ENCODE results near the gene PMEPA1.

Gene PMEPA1

GRCh38 chr20:57736738-57737347 is 27.0 kb upstream of the PMEPA1 start:
- no peak for DNase-seq

GRCh38 chr20:57735831-57736737 is 26.3 kb upstream of the PMEPA1 start:
- DNase-seq, result no peak

- no peak for DNase-seq
Observed at GRCh38 chr20:57734754-57735153, 24.9 kb upstream of the PMEPA1 start.

- DNase-seq, result no peak
Observed at GRCh38 chr20:57732226-57732625, 22.4 kb upstream of the PMEPA1 start.

- DNase-seq, result no peak
Observed at GRCh38 chr20:57728762-57729161, 18.9 kb upstream of the PMEPA1 start.

- no peak for DNase-seq
Observed at GRCh38 chr20:57727863-57728262, 18.0 kb upstream of the PMEPA1 start.

- DNase-seq, result no peak
Observed at GRCh38 chr20:57725636-57726035, 15.8 kb upstream of the PMEPA1 start.

GRCh38 chr20:57724610-57725405 is 15.0 kb upstream of the PMEPA1 start:
- DNase-seq, result peak in 11 of 58 donors; percentile 12 to 39 (median 24)

GRCh38 chr20:57723816-57724215 is 14.0 kb upstream of the PMEPA1 start:
- no peak for DNase-seq

- DNase-seq, result no peak
Observed at GRCh38 chr20:57719951-57720350, 10.1 kb upstream of the PMEPA1 start.

- DNase-seq, result peak; percentile 82 to 99 (median 96)
Observed at GRCh38 chr20:57718490-57719009, 8.7 kb upstream of the PMEPA1 start.

- DNase-seq, result no peak
Observed at GRCh38 chr20:57717797-57718196, 8.0 kb upstream of the PMEPA1 start.

GRCh38 chr20:57716901-57717300 is 7.1 kb upstream of the PMEPA1 start:
- DNase-seq, result no peak

GRCh38 chr20:57716202-57716601 is 6.4 kb upstream of the PMEPA1 start:
- DNase-seq, result no peak

- no peak for DNase-seq
Observed at GRCh38 chr20:57715268-57715904, 5.6 kb upstream of the PMEPA1 start.

- DNase-seq, result no peak
Observed at GRCh38 chr20:57714409-57715267, 4.8 kb upstream of the PMEPA1 start.

- DNase-seq, result peak in 7 of 58 donors; percentile 11 to 48 (median 29)
Observed at GRCh38 chr20:57713951-57714350, 4.1 kb upstream of the PMEPA1 start.

- DNase-seq, result no peak
Observed at GRCh38 chr20:57713505-57713903, 3.7 kb upstream of the PMEPA1 start.

GRCh38 chr20:57712851-57713504 is 3.2 kb upstream of the PMEPA1 start:
- DNase-seq, result peak in 7 of 58 donors; percentile 10 to 41 (median 20)

GRCh38 chr20:57712341-57712740 is 2.5 kb upstream of the PMEPA1 start:
- DNase-seq, result no peak
